ENCODE data around the gene SAP130.
A peak's percentile ranks its signal among the peaks of the same experiment; 100 is the strongest.

Gene SAP130

GRCh38 chr2:127906206-127906926 is 121.5 kb downstream of the SAP130 start:
- no peak for TF ChIP-seq CTCF (IDR thresholded peaks at IDR 0.05; ENCODE audit: insufficient read depth, low read length, poor library complexity, severe bottlenecking)
- H3K27me3 ChIP-seq (replicated peaks; ENCODE audit: control insufficient read depth, insufficient read depth, low read length), result no peaks in the 10 kb centered on the region
- H3K4me3 ChIP-seq (replicated peaks; ENCODE audit: low read depth, low read length), result no peak overlapping the region
- DNase-seq (ENCODE audit: extremely low read depth, insufficient read length), result no peak
- no peaks in the 10 kb centered on the region for H3K36me3 ChIP-seq (ENCODE audit: control insufficient read depth, insufficient read depth, low read length)

GRCh38 chr2:127901339-127902056 is 126.4 kb downstream of the SAP130 start:
- DNase-seq (ENCODE audit: extremely low read depth, insufficient read length), result no peak
- Histone ChIP-seq H3K4me3 (replicated peaks; ENCODE audit: low read depth, low read length) (no peak overlapping the region), H3K36me3 (ENCODE audit: control insufficient read depth, insufficient read depth, low read length) (no peaks in the 10 kb centered on the region), H3K27me3 (replicated peaks; ENCODE audit: control insufficient read depth, insufficient read depth, low read length) (no peaks in the 10 kb centered on the region)
- no peak for TF ChIP-seq CTCF (IDR thresholded peaks at IDR 0.05; ENCODE audit: insufficient read depth, low read length, poor library complexity, severe bottlenecking)

DNA sequence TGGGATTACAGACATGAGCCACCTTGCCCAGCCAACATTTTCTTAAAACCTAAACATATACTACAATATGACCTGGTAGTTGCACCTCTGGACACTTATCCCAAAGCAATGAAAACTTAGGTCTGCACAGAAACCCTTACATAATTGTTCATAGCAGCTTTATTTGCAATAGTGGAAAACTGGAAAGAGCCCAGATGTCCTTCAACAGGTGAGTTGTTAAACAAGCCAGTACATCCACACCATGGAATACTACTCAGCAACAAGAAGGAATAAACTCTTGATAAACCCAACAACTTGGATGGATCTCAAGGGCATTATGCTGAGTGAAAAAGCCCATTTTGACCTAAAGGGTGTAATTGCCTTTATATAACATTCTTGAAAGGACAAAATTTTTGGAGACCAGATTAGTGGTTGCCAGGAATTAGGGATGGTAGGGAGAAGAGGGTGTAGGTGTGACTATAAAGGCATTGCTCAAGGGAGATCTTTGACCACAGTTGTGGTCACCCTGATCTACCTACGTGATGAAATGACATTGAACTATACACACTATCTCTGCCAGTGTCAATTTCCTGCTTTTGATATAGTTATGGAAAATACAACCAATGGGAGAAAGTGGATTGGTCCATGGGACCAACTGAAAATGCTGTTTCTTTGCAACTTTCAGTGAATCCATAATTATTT is 130.2 kb downstream of the SAP130 start:
- H3K36me3 ChIP-seq (ENCODE audit: control insufficient read depth, insufficient read depth, low read length), result no peaks in the 10 kb centered on the region
- no peak for DNase-seq (ENCODE audit: extremely low read depth, insufficient read length)
- TF ChIP-seq CTCF (IDR thresholded peaks at IDR 0.05; ENCODE audit: insufficient read depth, low read length, poor library complexity, severe bottlenecking), result no peak
- no peak overlapping the region for H3K4me3 ChIP-seq (replicated peaks; ENCODE audit: low read depth, low read length)
- no peaks in the 10 kb centered on the region for H3K27me3 ChIP-seq (replicated peaks; ENCODE audit: control insufficient read depth, insufficient read depth, low read length)

DNA sequence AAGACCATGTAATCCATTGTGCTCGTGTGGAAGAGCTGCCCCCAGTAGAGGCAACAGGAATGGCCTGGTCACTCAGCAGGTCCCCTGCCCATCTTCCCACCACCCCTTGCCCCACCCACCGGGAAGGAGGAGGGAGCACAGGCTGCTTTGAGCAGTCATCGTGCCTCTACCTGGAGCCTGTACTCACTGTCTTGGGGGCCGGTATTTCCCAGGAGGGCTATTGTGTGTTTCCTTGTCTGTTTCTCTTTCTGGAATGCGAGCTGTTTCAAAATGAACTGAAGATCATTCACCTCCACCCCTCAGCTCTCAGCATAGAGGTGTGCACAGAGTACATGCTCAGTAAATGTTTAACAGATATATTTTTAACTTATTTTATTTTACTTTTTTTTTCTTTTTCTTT is 134.4 kb downstream of the SAP130 start:
- TF ChIP-seq CTCF (IDR thresholded peaks at IDR 0.05; ENCODE audit: insufficient read depth, low read length, poor library complexity, severe bottlenecking), result no peak
- Histone ChIP-seq H3K36me3 (ENCODE audit: control insufficient read depth, insufficient read depth, low read length) (no peaks in the 10 kb centered on the region), H3K4me3 (replicated peaks; ENCODE audit: low read depth, low read length) (peak overlapping the region; percentile 32), H3K27me3 (replicated peaks; ENCODE audit: control insufficient read depth, insufficient read depth, low read length) (no peaks in the 10 kb centered on the region)
- DNase-seq (ENCODE audit: extremely low read depth, insufficient read length), result no peak

GRCh38 chr2:127893033-127893432 is 134.8 kb downstream of the SAP130 start:
- Histone ChIP-seq H3K27me3 (replicated peaks; ENCODE audit: control insufficient read depth, insufficient read depth, low read length) (no peaks in the 10 kb centered on the region), H3K36me3 (ENCODE audit: control insufficient read depth, insufficient read depth, low read length) (no peaks in the 10 kb centered on the region), H3K4me3 (replicated peaks; ENCODE audit: low read depth, low read length) (peak overlapping the region; percentile 32)
- peak; percentile 43 for DNase-seq (ENCODE audit: extremely low read depth, insufficient read length)
- TF ChIP-seq CTCF (IDR thresholded peaks at IDR 0.05; ENCODE audit: insufficient read depth, low read length, poor library complexity, severe bottlenecking), result no peak
